ENCODE results near the gene DDX19B.

DDX19B gene

DNA sequence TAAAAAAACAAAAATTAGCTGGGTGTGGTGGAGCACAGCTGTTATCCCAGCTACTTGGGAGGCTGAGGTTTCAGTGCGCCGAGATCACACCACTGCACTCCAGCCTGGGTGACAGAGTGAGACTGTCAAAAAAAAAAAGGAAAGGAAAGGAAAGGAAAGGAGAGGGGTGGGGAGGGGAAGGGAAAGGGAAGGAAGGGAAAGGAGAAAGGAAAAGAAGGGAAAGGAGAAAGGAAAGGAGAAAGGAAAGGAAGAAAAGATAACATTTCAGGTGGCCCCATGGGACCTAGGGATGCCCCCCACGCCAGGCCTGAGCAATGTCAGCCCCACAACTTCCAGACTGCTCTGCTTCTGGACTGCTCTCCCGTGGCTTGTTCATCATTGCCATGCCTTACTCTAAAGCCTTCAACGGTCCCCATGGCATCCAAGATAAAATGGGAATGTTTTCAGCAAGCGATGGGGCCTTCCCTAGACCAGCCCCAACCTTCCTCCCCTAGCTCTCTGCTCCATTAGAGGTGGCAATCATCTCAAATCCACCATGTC lies 84.5 kb downstream of the DDX19B start:
- Histone ChIP-seq H3K4me1 (ENCODE audit: insufficient read depth, low read length) (peaks cover 4% of the 10 kb centered on the region; the same call in 1 of the 2 replicates), H3K9me3 (ENCODE audit: control insufficient read depth, insufficient read depth, low read length) (no peaks in the 10 kb centered on the region), H3K9ac (ENCODE audit: low read depth, low read length) (no peak overlapping the region), H3K36me3 (ENCODE audit: insufficient read depth, low read length) (0 out of 2 replicates have a peak, but pooled peaks cover 4% of the 10 kb centered on the region)

Measured in ES-I3 (cell line).